Right ventricle myocardium inferior (tissue), 1 donor: ENCODE data around the gene PYGM. TPM values are rescaled to one million over a fixed set of nuclear protein-coding genes. Genes with fewer than 3 reads are reported as not detected.

Source experiments
- ATAC-seq: fragments of 200-7000 bp; cut with Tn5 transposase; one replicate; pipeline ENCODE4 v1.9.1; 2020; ENCODE audit warnings: mild to moderate bottlenecking, moderate library complexity
- DNase-seq: peaks from one replicate; pipeline ENCODE4 v3.0.0; 2021; ENCODE audit errors: missing footprints
- intact Hi-C: fragments of 100-400 bp; cut with DNase I; formaldehyde crosslinking; loops from one replicate; pipeline ENCODE4 v1.11.0; 2022
- total RNA-seq: library from RNA; stranded (reverse); fragmentation: NEBNext Ultra II Directional; extraction: Animal tissue kit (Norgen Biotek cat#: 25700); gene quantifications from one replicate; pipeline ENCODE4 v1.2.1, GENCODE V29; 2021
- donor health status: DM: no; HTN: yes; CAD: no; lungs with severe emphysema.

The PYGM gene
- total RNA-seq, 1 donor from 2014 or later: 179 TPM

GRCh38 chr11:64745189-64745520, 14.6 kb downstream of the PYGM start:
- ATAC-seq (peak; percentile 7), DNase-seq (peak; percentile 95)
- intact Hi-C loops: no loop called here

GRCh38 chr11:64744544-64745188, 15.1 kb downstream of the PYGM start:
- ATAC-seq: no peak
- DNase-seq: peak; percentile 67
- intact Hi-C loops: no loop called here

GRCh38 chr11:64743591-64744543, 15.9 kb downstream of the PYGM start, which contains the start of gene RASGRP2:
TSS of gene RASGRP2 (minus strand) at chr11:64744142. CDS start at chr11:64742866, 1,276 bp downstream.
- intact Hi-C loops: loop anchor here (2.0 kb wide), 1 partner anchor 35 kb away; the partner anchor contains the start of gene SF1
- ATAC-seq (peak; percentile 62), DNase-seq (peak; percentile 96)

- DNase-seq: peak; percentile 93
- intact Hi-C loops: loop anchor here (2.0 kb wide), 1 partner anchor 36 kb away; the partner anchor contains the start of gene SF1
- ATAC-seq: peak; percentile 62
Observed at GRCh38 chr11:64742889-64743590, 16.7 kb downstream of the PYGM start.

GRCh38 chr11:64742087-64742888, 17.5 kb downstream of the PYGM start:
- intact Hi-C loops: loop anchor here (2.0 kb wide), 1 partner anchor 37 kb away; the partner anchor contains the start of gene SF1
- DNase-seq: peak; percentile 77
- no peak for ATAC-seq

GRCh38 chr11:64741375-64742086, 18.2 kb downstream of the PYGM start:
- intact Hi-C loops: loop anchor here (2.0 kb wide), 1 partner anchor 37 kb away; the partner anchor contains the start of gene SF1
- DNase-seq (no peak), ATAC-seq (no peak)

- no peak for ATAC-seq
- DNase-seq: peak; percentile 53
- intact Hi-C loops: no loop called here
Observed at GRCh38 chr11:64739871-64740270, 19.9 kb downstream of the PYGM start.

GRCh38 chr11:64736654-64737053, 23.1 kb downstream of the PYGM start:
- DNase-seq: peak; percentile 55
- ATAC-seq: no peak
- intact Hi-C loops: no loop called here

GRCh38 chr11:64735725-64736259, 24.0 kb downstream of the PYGM start:
- DNase-seq (peak; percentile 6), ATAC-seq (no peak)
- intact Hi-C loops: no loop called here

- intact Hi-C loops: no loop called here
- ATAC-seq: peak; percentile 11
- DNase-seq: peak; percentile 53
Observed at GRCh38 chr11:64734811-64735724, 24.7 kb downstream of the PYGM start.

- intact Hi-C loops: no loop called here
- ATAC-seq: no peak
- no peak for DNase-seq
Observed at GRCh38 chr11:64731601-64732000, 28.2 kb downstream of the PYGM start.

GRCh38 chr11:64729851-64730382, 29.9 kb downstream of the PYGM start:
- DNase-seq: no peak
- intact Hi-C loops: loop anchor here (10.0 kb wide), 1 partner anchor 285 kb away; no protein-coding TSS in a partner anchor

GRCh38 chr11:64728757-64729365, 30.9 kb downstream of the PYGM start:
- no peak for ATAC-seq
- intact Hi-C loops: loop anchor here (10.0 kb wide), 1 partner anchor 284 kb away; no protein-coding TSS in a partner anchor
- DNase-seq: no peak

More at GRCh38 chr11:64729851-64730382, 29.9 kb downstream of the PYGM start:
- no peak for ATAC-seq

- no peak for DNase-seq
- intact Hi-C loops: loop anchor here (10.0 kb wide), 1 partner anchor 282 kb away; no protein-coding TSS in a partner anchor
- ATAC-seq: no peak
Observed at GRCh38 chr11:64726867-64727530, 32.8 kb downstream of the PYGM start.

- ATAC-seq (no peak), DNase-seq (no peak)
- intact Hi-C loops: loop anchor here (10.0 kb wide), 1 partner anchor 281 kb away; no protein-coding TSS in a partner anchor
Observed at GRCh38 chr11:64726211-64726641, 33.5 kb downstream of the PYGM start.
